22Rv1 (cell line): ENCODE measurements around the gene ELOVL1.

Experiments used
- CTCF ChIP-seq: fragments of 450-650 bp; IDR thresholded peaks from 2 replicates; pipeline ENCODE4 v1.5.1; 2017; ENCODE audit warnings: mild to moderate bottlenecking
- ZFX ChIP-seq: fragments of 450-650 bp; IDR thresholded peaks from 2 replicates; pipeline ENCODE4 v1.6.1; 2017; ENCODE audit warnings: antibody characterized with exemption, borderline replicate concordance

GRCh38 chr1:43329995-43330751, 37.6 kb downstream of the ELOVL1 start:
- no peak for TF ChIP-seq CTCF
- TF ChIP-seq ZFX: no peak
